Nephron progenitor cell (in vitro differentiated cells): Measurements from ENCODE around the gene PLEKHG4B.
"Not testable (repeated sequence)": the region's sequence is repeated elsewhere in the genome, so short reads cannot be mapped to it uniquely, and the experiment has no call there.

Experiments used
- DNase-seq: peaks from one replicate; pipeline ENCODE4 v3.0.0; 2021
- H3K27ac Mint-ChIP-seq: 2 replicates; pipeline ENCODE4 v1.8.0; 2021; ENCODE audit warnings: mild to moderate bottlenecking, moderate library complexity, mixed read lengths
- H3K27me3 Mint-ChIP-seq: 2 replicates; pipeline ENCODE4 v1.8.0; 2021; ENCODE audit warnings: mild to moderate bottlenecking, low read depth, mixed read lengths; ENCODE audit not compliant: poor library complexity
- H3K36me3 Mint-ChIP-seq: 2 replicates; pipeline ENCODE4 v1.8.0; 2021; ENCODE audit warnings: low read depth, mixed read lengths
- H3K4me1 Mint-ChIP-seq: 2 replicates; pipeline ENCODE4 v1.8.0; 2021; ENCODE audit warnings: mixed read lengths
- H3K4me3 Mint-ChIP-seq: 2 replicates; pipeline ENCODE4 v1.8.0; 2021; ENCODE audit warnings: mild to moderate bottlenecking, moderate library complexity, mixed read lengths
- H3K9me3 Mint-ChIP-seq: 2 replicates; pipeline ENCODE4 v1.8.0; 2021; ENCODE audit warnings: mild to moderate bottlenecking, moderate library complexity, mixed read lengths
- TF ChIP-seq, protein P1 (sequence below): fragments of 200-600 bp; sonication (generic); IDR thresholded peaks from 2 replicates; pipeline ENCODE4 v1.5.0; 2021; ENCODE audit warnings: antibody characterized with exemption

Gene PLEKHG4B

DNA sequence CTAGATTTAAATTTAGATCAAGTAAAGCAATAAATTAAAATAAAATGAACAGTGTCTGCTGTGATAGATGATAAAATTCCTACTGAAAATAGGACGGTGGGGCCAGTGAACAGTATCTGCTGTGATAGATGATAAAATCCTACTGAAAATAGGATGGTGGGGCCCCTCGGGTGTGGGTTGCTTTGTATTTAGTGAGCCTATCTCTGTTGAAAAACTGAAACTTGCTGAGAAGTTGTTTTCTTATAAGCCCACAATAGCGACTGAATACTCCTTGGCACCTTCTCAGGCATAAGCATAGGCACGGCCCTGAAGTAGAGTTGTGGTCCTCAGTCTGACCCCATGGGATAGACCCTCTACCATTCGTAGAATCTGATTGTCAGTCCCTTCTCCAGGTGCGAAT lies 131.8 kb downstream of the PLEKHG4B start:
- no peak overlapping the region for H3K27ac Mint-ChIP-seq

DNA sequence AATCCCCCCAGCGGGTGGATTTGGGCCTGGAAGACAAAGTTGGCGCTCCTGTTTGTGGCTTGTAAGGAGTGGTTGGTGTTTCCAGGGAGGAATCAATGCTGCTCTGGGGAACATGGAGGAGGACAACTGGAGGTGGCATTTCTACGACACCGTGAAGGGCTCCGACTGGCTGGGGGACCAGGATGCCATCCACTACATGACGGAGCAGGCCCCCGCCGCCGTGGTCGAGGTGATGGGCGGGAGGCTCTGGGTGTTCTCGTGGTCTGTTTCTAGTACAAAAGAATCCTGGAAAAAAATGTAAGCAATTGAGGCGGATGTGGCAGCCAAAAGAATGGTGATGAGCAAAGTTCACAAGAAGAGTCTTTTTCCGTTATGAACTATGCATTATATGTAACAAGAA lies 133.4 kb downstream of the PLEKHG4B start:
- Mint-ChIP-seq H3K9me3 (no peaks in the 10 kb centered on the region), H3K4me3 (no peak overlapping the region), H3K27ac (no peak overlapping the region), H3K36me3 (peaks cover 40% of the 10 kb centered on the region), H3K27me3 (peaks cover 2% of the 10 kb centered on the region), H3K4me1 (peaks cover 14% of the 10 kb centered on the region)
- TF ChIP-seq, protein P1, sequence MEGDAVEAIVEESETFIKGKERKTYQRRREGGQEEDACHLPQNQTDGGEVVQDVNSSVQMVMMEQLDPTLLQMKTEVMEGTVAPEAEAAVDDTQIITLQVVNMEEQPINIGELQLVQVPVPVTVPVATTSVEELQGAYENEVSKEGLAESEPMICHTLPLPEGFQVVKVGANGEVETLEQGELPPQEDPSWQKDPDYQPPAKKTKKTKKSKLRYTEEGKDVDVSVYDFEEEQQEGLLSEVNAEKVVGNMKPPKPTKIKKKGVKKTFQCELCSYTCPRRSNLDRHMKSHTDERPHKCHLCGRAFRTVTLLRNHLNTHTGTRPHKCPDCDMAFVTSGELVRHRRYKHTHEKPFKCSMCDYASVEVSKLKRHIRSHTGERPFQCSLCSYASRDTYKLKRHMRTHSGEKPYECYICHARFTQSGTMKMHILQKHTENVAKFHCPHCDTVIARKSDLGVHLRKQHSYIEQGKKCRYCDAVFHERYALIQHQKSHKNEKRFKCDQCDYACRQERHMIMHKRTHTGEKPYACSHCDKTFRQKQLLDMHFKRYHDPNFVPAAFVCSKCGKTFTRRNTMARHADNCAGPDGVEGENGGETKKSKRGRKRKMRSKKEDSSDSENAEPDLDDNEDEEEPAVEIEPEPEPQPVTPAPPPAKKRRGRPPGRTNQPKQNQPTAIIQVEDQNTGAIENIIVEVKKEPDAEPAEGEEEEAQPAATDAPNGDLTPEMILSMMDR = no peak
- no peak for DNase-seq

More for the DNA sequence above, 131.8 kb downstream of the PLEKHG4B start:
- H3K4me1 Mint-ChIP-seq = peaks cover 28% of the 10 kb centered on the region
- no peak for DNase-seq
- H3K27me3 Mint-ChIP-seq = peaks cover 2% of the 10 kb centered on the region
- no peak overlapping the region for H3K4me3 Mint-ChIP-seq
- TF ChIP-seq, protein P1 = no peak
- H3K9me3 Mint-ChIP-seq = no peaks in the 10 kb centered on the region
- H3K36me3 Mint-ChIP-seq = peaks cover 33% of the 10 kb centered on the region

DNA sequence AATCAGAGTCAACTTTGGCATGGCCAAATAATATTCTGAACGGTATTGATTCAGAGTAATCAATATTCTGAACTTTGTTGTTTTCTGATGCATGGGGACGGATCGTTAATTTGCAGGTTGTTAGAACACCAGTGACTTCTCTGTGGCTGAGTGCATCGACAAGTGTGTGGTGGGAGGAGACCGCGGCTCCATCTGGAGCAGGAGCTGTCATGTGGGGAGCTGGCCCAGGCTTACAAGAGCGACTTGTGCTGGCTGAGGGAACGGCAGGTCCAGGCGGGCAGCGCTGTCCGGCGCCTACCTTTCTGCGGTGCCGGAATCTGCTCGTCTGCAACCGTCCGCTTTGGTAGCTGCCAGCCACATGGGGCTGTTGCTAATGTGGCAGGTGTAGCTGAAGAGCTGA lies 135.4 kb downstream of the PLEKHG4B start:
- H3K27me3 Mint-ChIP-seq, H3K4me3 Mint-ChIP-seq, DNase-seq, H3K4me1 Mint-ChIP-seq, H3K9me3 Mint-ChIP-seq, H3K27ac Mint-ChIP-seq: not testable (repeated sequence)
- H3K36me3 Mint-ChIP-seq = peaks cover 51% of the 10 kb centered on the region

DNA sequence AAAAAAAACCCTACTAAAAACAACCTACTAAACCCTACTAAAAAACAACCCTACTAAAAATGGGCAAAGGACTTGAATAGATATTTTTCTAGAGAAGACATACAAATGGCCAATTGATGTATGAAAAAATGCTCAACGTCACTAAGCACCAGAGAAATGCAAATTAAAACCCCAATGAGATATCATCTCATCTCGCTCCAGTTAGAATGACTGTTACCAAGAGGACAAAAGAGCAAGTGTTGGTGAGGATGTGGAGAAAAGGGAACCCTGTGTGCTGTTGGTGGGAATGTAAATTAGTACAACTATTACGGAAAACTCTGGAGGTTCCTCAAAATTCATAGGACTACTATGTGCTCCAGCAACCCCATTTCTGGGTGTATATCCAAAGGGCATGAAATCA lies 136.9 kb downstream of the PLEKHG4B start:
- Mint-ChIP-seq H3K27me3 (no peaks in the 10 kb centered on the region), H3K36me3 (peaks cover 59% of the 10 kb centered on the region), H3K4me3 (no peak overlapping the region)

DNA sequence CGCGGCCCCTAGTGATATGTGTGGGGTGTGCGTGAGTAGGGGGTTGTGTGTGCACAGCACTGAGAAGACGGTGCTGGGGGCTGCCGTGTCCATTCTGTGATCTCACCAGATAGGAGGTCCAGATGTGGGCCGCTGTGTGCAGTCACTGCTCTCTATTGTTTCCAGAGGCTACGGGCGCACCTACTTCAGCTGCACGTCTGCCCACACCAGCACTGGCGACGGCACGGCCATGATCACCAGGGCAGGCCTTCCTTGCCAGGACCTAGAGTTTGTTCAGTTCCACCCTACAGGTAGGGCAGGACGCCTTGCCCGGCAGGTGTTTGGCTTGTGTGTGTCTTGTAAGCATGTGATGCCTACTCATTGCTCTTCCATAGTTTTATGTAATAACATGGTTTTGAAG lies 138.7 kb downstream of the PLEKHG4B start:
- H3K27ac Mint-ChIP-seq = no peak overlapping the region
- H3K36me3 Mint-ChIP-seq = peaks cover 58% of the 10 kb centered on the region
- no peak for DNase-seq
- H3K4me1 Mint-ChIP-seq = peaks cover 7% of the 10 kb centered on the region
- no peaks in the 10 kb centered on the region for H3K9me3 Mint-ChIP-seq
- H3K4me3 Mint-ChIP-seq = no peak overlapping the region
- no peaks in the 10 kb centered on the region for H3K27me3 Mint-ChIP-seq
- TF ChIP-seq, protein P1 = no peak

More for the DNA sequence above, 136.9 kb downstream of the PLEKHG4B start:
- Mint-ChIP-seq H3K9me3 (no peaks in the 10 kb centered on the region), H3K27ac (no peak overlapping the region), H3K4me1 (peaks cover 7% of the 10 kb centered on the region)
- TF ChIP-seq, protein P1 = no peak
- DNase-seq = no peak

DNA sequence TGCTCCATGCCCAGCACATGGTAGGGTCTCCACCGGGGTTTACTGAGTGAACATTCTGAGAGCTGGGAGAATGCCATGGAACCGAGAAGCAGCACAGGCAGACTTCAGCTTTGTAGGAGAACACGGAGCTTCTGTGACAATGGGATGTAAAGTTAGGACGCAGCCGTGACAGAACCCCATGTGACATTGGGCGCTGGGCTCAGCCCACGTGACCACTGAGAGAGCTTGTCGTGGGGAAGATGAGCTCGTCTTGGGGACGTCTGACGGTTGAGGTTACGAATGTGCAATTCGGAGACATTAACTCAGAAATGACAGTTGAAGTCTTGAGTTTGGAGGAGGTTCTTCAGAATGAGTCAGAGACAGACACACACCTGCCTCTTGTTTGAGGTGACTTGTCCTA lies 139.7 kb downstream of the PLEKHG4B start:
- Mint-ChIP-seq H3K36me3 (peaks cover 58% of the 10 kb centered on the region), H3K27ac (peak overlapping the region; percentile 78), H3K4me3 (no peak overlapping the region), H3K27me3 (no peaks in the 10 kb centered on the region), H3K4me1 (peaks cover 7% of the 10 kb centered on the region), H3K9me3 (no peaks in the 10 kb centered on the region)
- DNase-seq = no peak
- TF ChIP-seq, protein P1 = no peak

DNA sequence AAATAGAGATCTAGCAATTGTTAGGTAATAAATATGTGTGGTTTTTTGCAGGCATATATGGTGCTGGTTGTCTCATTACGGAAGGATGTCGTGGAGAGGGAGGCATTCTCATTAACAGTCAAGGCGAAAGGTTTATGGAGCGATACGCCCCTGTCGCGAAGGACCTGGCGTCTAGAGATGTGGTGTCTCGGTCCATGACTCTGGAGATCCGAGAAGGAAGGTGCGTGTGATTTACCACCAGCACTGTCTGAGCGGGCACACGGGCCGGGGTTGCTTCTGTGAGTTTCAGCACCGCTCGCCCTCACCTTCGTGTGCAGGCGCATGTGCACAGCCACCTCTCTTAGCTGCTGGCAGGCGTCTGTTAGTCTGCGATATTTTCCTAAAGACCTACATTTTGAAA lies 141.5 kb downstream of the PLEKHG4B start:
- H3K4me3 Mint-ChIP-seq, H3K27me3 Mint-ChIP-seq, H3K4me1 Mint-ChIP-seq, DNase-seq, H3K9me3 Mint-ChIP-seq: not testable (repeated sequence)
- H3K27ac Mint-ChIP-seq = peak overlapping the region; percentile 41
- peaks cover 63% of the 10 kb centered on the region for H3K36me3 Mint-ChIP-seq
